Ovary (tissue), 9 donors: ENCODE data around the gene ALPG. TPM values are rescaled to one million over a fixed set of nuclear protein-coding genes. Genes with fewer than 3 reads are reported as not detected.
A peak's percentile ranks its signal among the peaks of the same experiment; 100 is the strongest.

Experiments used
- DNase-seq, 5 donors: peaks; one replicate each; pipeline ENCODE4 v3.0.0-alpha.2; 2019 to 2020
- H3K27ac ChIP-seq, 2 donors: fragments of 200-600 bp; one replicate each; pipeline versions ENCODE4 v1.5.1 to v1.8.0; 2019 to 2022
- H3K27me3 ChIP-seq: fragments of 200-600 bp; one replicate; pipeline ENCODE4 v1.8.0; 2022
- H3K36me3 ChIP-seq: fragments of 200-600 bp; sonication (generic); one replicate; pipeline ENCODE4 v1.5.1; 2019
- H3K4me1 ChIP-seq: one replicate; pipeline ENCODE4 v1.8.1; 2013; ENCODE audit warnings: mild to moderate bottlenecking, moderate library complexity; ENCODE audit not compliant: insufficient read depth
- H3K4me3 ChIP-seq: fragments of 200-600 bp; sonication (generic); one replicate; pipeline ENCODE4 v1.5.1; 2017
- H3K9me3 ChIP-seq, 2 donors: fragments of 200-600 bp in 1 of 2; sonication (generic) in 1 of 2; one replicate each; pipeline versions ENCODE4 v1.5.1 to v1.8.1; 2013 to 2019; ENCODE audit warnings: mild to moderate bottlenecking in 1 of 2, moderate library complexity in 1 of 2
- EP300 ChIP-seq: sonication (generic); formaldehyde crosslinking; IDR thresholded peaks from one replicate; pipeline ENCODE4 v1.6.1; 2017; ENCODE audit warnings: antibody characterized with exemption
- POLR2A ChIP-seq: fragments of 450-650 bp; IDR thresholded peaks from one replicate; pipeline ENCODE4 v1.6.1; 2017; ENCODE audit warnings: antibody characterized with exemption, mild to moderate bottlenecking, moderate library complexity
- WGBS, 3 donors: extraction: QIAGEN DNeasy Blood & Tissue Kit in 1 of 3; methylation state at CpG; one replicate each; pipeline versions ENCODE4 v1.1.5 to v1.1.7; 2013 to 2017; 5-methylcytosine and 5-hydroxymethylcytosine counted together
- intact Hi-C, 4 donors: fragments of 100-400 bp; cut with DNase I; formaldehyde crosslinking; loops; one replicate each; pipeline versions ENCODE4 v1.11.0 to v1.15.1; 2022 to 2023
- polyA plus RNA-seq, 2 donors: library from polyadenylated mRNA; stranded (reverse); fragments of 200-250 nt in 1 of 2; fragments of 350-450 nt in 1 of 2; fragmentation: Illumina TruSeq in 1 of 2; extraction: RNeasy Lipid Tissue Mini Kit (QIAGEN cat#74804) in 1 of 2; gene quantifications; one replicate each; pipeline ENCODE4 v1.2.3, GENCODE V29; 2013 to 2014
- small RNA-seq: library from RNA; depleted of rRNA; stranded (forward); fragments of <200 nt; gene quantifications from one replicate; pipeline ENCODE3, GENCODE V24; 2016
- total RNA-seq, 7 donors: library from RNA; depleted of rRNA in 2 of 7; stranded (reverse); fragments of >200 nt in 2 of 7; fragmentation: NEBNext Ultra II Directional in 3 of 7; extraction: Animal tissue kit (Norgen Biotek cat#: 25700) in 3 of 7; gene quantifications; one replicate each; pipeline versions ENCODE4 v1.1.0 to v1.2.4, GENCODE V29; 2016 to 2023
- TF ChIP-seq, protein P1 (sequence below), 3 donors: fragments of 450-650 bp in 2 of 3; fragments of 200-600 bp in 1 of 3; IDR thresholded peaks; one replicate each; pipeline versions ENCODE4 v1.5.1 to v1.8.0; 2016 to 2022; ENCODE audit warnings: antibody characterized with exemption in 3 of 3, mild to moderate bottlenecking in 1 of 3
- donor health status: DM: no; HTN: no; CAD: no; lungs with moderate emphysema.
- donor health status: DM: no; HTN: no; CAD: no.
- donor health status: Bipolar disorder and iron deficiency.
- donor health status: DM: yes; HTN: yes; CAD: no.
- donor health status: DM: no; HTN: no; CAD: no.
- donor health status: DM: yes; HTN: yes; CAD: no.

The ALPG gene
- total and polyA plus RNA-seq, 9 donors: 0.02 to 0.36 (median 0.11) TPM; not detected in 6

- Histone ChIP-seq H3K36me3 (no peaks in the 10 kb centered on the region), H3K9me3 (no peaks in the 10 kb centered on the region), H3K4me3 (no peak overlapping the region), H3K27ac (no peak overlapping the region), H3K4me1 (peaks cover 1% of the 10 kb centered on the region), H3K27me3 (no peaks in the 10 kb centered on the region)
- no peak for TF ChIP-seq EP300
- TF ChIP-seq, protein P1, sequence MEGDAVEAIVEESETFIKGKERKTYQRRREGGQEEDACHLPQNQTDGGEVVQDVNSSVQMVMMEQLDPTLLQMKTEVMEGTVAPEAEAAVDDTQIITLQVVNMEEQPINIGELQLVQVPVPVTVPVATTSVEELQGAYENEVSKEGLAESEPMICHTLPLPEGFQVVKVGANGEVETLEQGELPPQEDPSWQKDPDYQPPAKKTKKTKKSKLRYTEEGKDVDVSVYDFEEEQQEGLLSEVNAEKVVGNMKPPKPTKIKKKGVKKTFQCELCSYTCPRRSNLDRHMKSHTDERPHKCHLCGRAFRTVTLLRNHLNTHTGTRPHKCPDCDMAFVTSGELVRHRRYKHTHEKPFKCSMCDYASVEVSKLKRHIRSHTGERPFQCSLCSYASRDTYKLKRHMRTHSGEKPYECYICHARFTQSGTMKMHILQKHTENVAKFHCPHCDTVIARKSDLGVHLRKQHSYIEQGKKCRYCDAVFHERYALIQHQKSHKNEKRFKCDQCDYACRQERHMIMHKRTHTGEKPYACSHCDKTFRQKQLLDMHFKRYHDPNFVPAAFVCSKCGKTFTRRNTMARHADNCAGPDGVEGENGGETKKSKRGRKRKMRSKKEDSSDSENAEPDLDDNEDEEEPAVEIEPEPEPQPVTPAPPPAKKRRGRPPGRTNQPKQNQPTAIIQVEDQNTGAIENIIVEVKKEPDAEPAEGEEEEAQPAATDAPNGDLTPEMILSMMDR (IDR thresholded peaks at IDR 0.05): no peak
- TF ChIP-seq POLR2A: no peak
- intact Hi-C loops: no loop called here
- WGBS, 3 donors: 70 to 79% (median 70%) methylated on average over 47 to 56 of the region's 56 CpGs
- peak in 2 of 5 donors; percentile 8 to 30 for DNase-seq
These were observed 52.2 kb downstream of the ALPG start for GRCh38 chr2:232458661-232459418.

GRCh38 chr2:232459419-232460035 is 52.9 kb downstream of the ALPG start:
- no peak for DNase-seq

GRCh38 chr2:232460171-232460570 is 53.5 kb downstream of the ALPG start:
- no peaks in the 10 kb centered on the region for H3K27me3 ChIP-seq
- DNase-seq: no peak
- peaks cover 1% of the 10 kb centered on the region for H3K4me1 ChIP-seq
- H3K9me3 ChIP-seq: no peaks in the 10 kb centered on the region
- no peak overlapping the region for H3K27ac ChIP-seq
- intact Hi-C loops: no loop called here
- H3K36me3 ChIP-seq: no peaks in the 10 kb centered on the region
- TF ChIP-seq EP300: no peak
- TF ChIP-seq POLR2A: no peak
- TF ChIP-seq, protein P1 (IDR thresholded peaks at IDR 0.05): no peak
- 78 to 92% (median 79%) methylated on average over 2 of the region's 2 CpGs for WGBS, 3 donors
- no peak overlapping the region for H3K4me3 ChIP-seq

More at GRCh38 chr2:232459419-232460035, 52.9 kb downstream of the ALPG start:
- WGBS, 3 donors: 84 to 95% (median 88%) methylated on average over 11 of the region's 11 CpGs
- Histone ChIP-seq H3K4me1 (peaks cover 1% of the 10 kb centered on the region), H3K27ac (no peak overlapping the region), H3K36me3 (no peaks in the 10 kb centered on the region), H3K27me3 (no peaks in the 10 kb centered on the region), H3K4me3 (no peak overlapping the region), H3K9me3 (no peaks in the 10 kb centered on the region)
- TF ChIP-seq EP300 (no peak), POLR2A (no peak)
- TF ChIP-seq, protein P1 (IDR thresholded peaks at IDR 0.05): no peak
- intact Hi-C loops: no loop called here

Small RNA genes lying within 50 kb of the gene (small RNA-seq; reads per million reads assigned to genes)
- not detected for gene AC068134.4

Other genes starting within 250 kb of the ALPG start
- 10 to 100 TPM in 2 of 7 donors, 1 to 10 TPM in 1, under 1 TPM in 2, not detected in 2; 0.20 to 21.6 (median 8.5) TPM for gene ALPP, start 28.1 kb upstream of the ALPG start, total RNA-seq
- gene ALPP, start 28.1 kb upstream of the ALPG start, polyA plus RNA-seq: not detected
- under 1 TPM in 1 of 7 donors, not detected in 6; 0.72 TPM for gene ALPI, start 49.3 kb downstream of the ALPG start, total RNA-seq
- not detected for gene ALPI, start 49.3 kb downstream of the ALPG start, polyA plus RNA-seq
- 100 to 1,000 TPM in 2 of 7 donors, 10 to 100 TPM in 5; 34.8 to 251 (median 48.8) TPM for gene ECEL1, start 81.0 kb downstream of the ALPG start, total RNA-seq
- 10 to 100 TPM in 1 of 2 donors, 1 to 10 TPM in 1; 2.4 to 41.9 TPM for gene ECEL1, start 81.0 kb downstream of the ALPG start, polyA plus RNA-seq
- under 1 TPM in 2 of 7 donors, not detected in 5; 0.27 to 0.35 TPM for gene PRSS56, start 113.5 kb downstream of the ALPG start, total RNA-seq
- gene PRSS56, start 113.5 kb downstream of the ALPG start, polyA plus RNA-seq: not detected
- under 1 TPM in 2 of 7 donors, not detected in 5; 0.28 to 0.40 TPM for gene CHRND, start 119.3 kb downstream of the ALPG start, total RNA-seq
- gene CHRND, start 119.3 kb downstream of the ALPG start, polyA plus RNA-seq: not detected
- gene CHRNG, start 132.8 kb downstream of the ALPG start, total RNA-seq: not detected
- gene CHRNG, start 132.8 kb downstream of the ALPG start, polyA plus RNA-seq: not detected
- gene TIGD1, start 143.7 kb downstream of the ALPG start, total RNA-seq: 1 to 10 TPM; 4.3 to 9.7 (median 7.6) TPM
- gene TIGD1, start 143.7 kb downstream of the ALPG start, polyA plus RNA-seq: 1 to 10 TPM; 5.1 to 6.6 TPM
- 10 to 100 TPM; 18.6 to 47.6 (median 42.8) TPM for gene EIF4E2, start 143.8 kb downstream of the ALPG start, total RNA-seq
- 100 to 1,000 TPM in 1 of 2 donors, 10 to 100 TPM in 1; 41.9 to 111 TPM for gene EIF4E2, start 143.8 kb downstream of the ALPG start, polyA plus RNA-seq
- gene EFHD1, start 226.8 kb downstream of the ALPG start, total RNA-seq: 10 to 100 TPM; 14.8 to 87.0 (median 46.8) TPM
- 100 to 1,000 TPM in 1 of 2 donors, 10 to 100 TPM in 1; 83.4 to 154 TPM for gene EFHD1, start 226.8 kb downstream of the ALPG start, polyA plus RNA-seq